B cell (primary cell): ENCODE measurements around the gene UCP2. TPM values are rescaled to one million over a fixed set of nuclear protein-coding genes. Genes with fewer than 3 reads are reported as not detected.
A peak's percentile ranks its signal among the peaks of the same experiment; 100 is the strongest.

Experiments
- ATAC-seq: fragments of 200-7000 bp; cut with Tn5 transposase; one replicate; pipeline ENCODE4 v1.10.0; 2021; ENCODE audit warnings: low read depth, mild to moderate bottlenecking, moderate number of reproducible peaks, moderate library complexity
- CTCF ChIA-PET: fragments of 350-600 bp; sonication (Branson Sonifier 250); formaldehyde crosslinking; loops from one replicate; lab custom pipeline; 2021; ENCODE audit warnings: antibody characterized with exemption, inconsistent platforms; lab: Charles Lee
- POLR2A ChIA-PET: fragments of 350-600 bp; sonication (Branson Sonifier 250); formaldehyde crosslinking; loops from one replicate; lab custom pipeline; 2021; ENCODE audit warnings: antibody characterized with exemption; lab: Charles Lee
- DNase-seq: peaks from one replicate; pipeline ENCODE4 v3.0.0; 2013
- H2AFZ ChIP-seq: 2 replicates; pipeline ENCODE4 v1.6.1; 2012; ENCODE audit warnings: mild to moderate bottlenecking, low read depth, low read length; ENCODE audit not compliant: insufficient read depth, poor library complexity, severe bottlenecking
- H3K27ac ChIP-seq, 2 donors: 1 replicate in 1 of 2; 2 replicates in 1 of 2; pipeline ENCODE4 v1.5.1; 2012 to 2013; ENCODE audit warnings: low read length in 2 of 2, mild to moderate bottlenecking in 2 of 2, moderate library complexity in 1 of 2
- H3K27me3 ChIP-seq, 4 experiments: fragments of 200-600 bp in 1 of 4; sonication (generic) in 1 of 4; replicated peaks in 1 of 4; 1 replicate in 2 of 4; 2 replicates in 2 of 4; pipeline versions ENCODE4 v1.6.1 to v1.7.0; 2013 to 2016; ENCODE audit warnings: low read length in 3 of 4, mild to moderate bottlenecking in 2 of 4, mixed read lengths in 1 of 4, moderate library complexity in 1 of 4; ENCODE audit not compliant: insufficient read depth in 4 of 4, control insufficient read depth in 3 of 4; ENCODE audit errors: control extremely low read depth in 1 of 4
- H3K36me3 ChIP-seq, 2 experiments: replicated peaks in 1 of 2; 1 replicate in 1 of 2; 2 replicates in 1 of 2; pipeline versions ENCODE4 v1.6.1 to v1.7.1; 2013; ENCODE audit warnings: low read length in 1 of 2; ENCODE audit not compliant: insufficient read depth in 2 of 2, control insufficient read depth in 1 of 2; ENCODE audit errors: control extremely low read depth in 1 of 2, extremely low read depth in 1 of 2
- H3K4me1 ChIP-seq, 2 donors: fragments of 200-600 bp in 1 of 2; sonication (generic) in 1 of 2; 1 replicate in 1 of 2; 2 replicates in 1 of 2; pipeline versions ENCODE4 v1.5.1 to v1.6.1; 2013 to 2017; ENCODE audit warnings: low read length in 2 of 2; ENCODE audit not compliant: control insufficient read depth in 2 of 2, insufficient read depth in 2 of 2
- H3K4me2 ChIP-seq: replicated peaks from 2 replicates; pipeline ENCODE3; 2012; ENCODE audit warnings: mild to moderate bottlenecking, low read depth, low read length; ENCODE audit not compliant: poor library complexity, severe bottlenecking
- H3K4me3 ChIP-seq, 5 experiments: fragments of 200-600 bp in 1 of 5; sonication (generic) in 1 of 5; 1 replicate in 3 of 5; 2 replicates in 2 of 5; pipeline versions ENCODE4 v1.5.1 to v1.7.0; 2011 to 2016; ENCODE audit warnings: low read length in 4 of 5, mild to moderate bottlenecking in 4 of 5, low read depth in 2 of 5, control low read depth in 1 of 5, moderate library complexity in 1 of 5; ENCODE audit not compliant: insufficient read depth in 1 of 5; ENCODE audit errors: control extremely low read depth in 1 of 5, extremely low read depth in 1 of 5
- H3K79me2 ChIP-seq: fragments of 200-600 bp; sonication (generic); one replicate; pipeline ENCODE4 v1.6.0; 2016; ENCODE audit warnings: low read length; ENCODE audit not compliant: control insufficient read depth, insufficient read depth
- H3K9ac ChIP-seq: fragments of 200-600 bp; sonication (generic); 2 replicates; pipeline ENCODE4 v1.6.1; 2017; ENCODE audit warnings: mild to moderate bottlenecking, low read length, moderate library complexity
- H3K9me3 ChIP-seq, 3 donors: one replicate each; pipeline versions ENCODE4 v1.6.1 to v1.7.1; 2013; ENCODE audit warnings: low read length in 2 of 3; ENCODE audit not compliant: control insufficient read depth in 2 of 3, insufficient read depth in 1 of 3; ENCODE audit errors: control extremely low read depth in 1 of 3
- H4K20me1 ChIP-seq: 2 replicates; pipeline ENCODE4 v1.6.0; 2012; ENCODE audit warnings: mild to moderate bottlenecking, low read length; ENCODE audit not compliant: insufficient read depth, control insufficient read depth, poor library complexity, severe bottlenecking
- H3K27ac Mint-ChIP-seq: one replicate; pipeline ENCODE4 v1.8.0; 2021; ENCODE audit warnings: mixed read lengths
- H3K27me3 Mint-ChIP-seq: one replicate; pipeline ENCODE4 v1.8.0; 2021; ENCODE audit warnings: mixed read lengths
- H3K4me1 Mint-ChIP-seq: one replicate; pipeline ENCODE4 v1.8.0; 2021; ENCODE audit warnings: mixed read lengths
- H3K4me3 Mint-ChIP-seq: one replicate; pipeline ENCODE4 v1.8.0; 2021; ENCODE audit warnings: mixed read lengths
- H3K9me3 Mint-ChIP-seq: one replicate; pipeline ENCODE4 v1.8.0; 2022; ENCODE audit warnings: mixed read lengths; ENCODE audit not compliant: insufficient read depth
- EZH2 ChIP-seq: IDR thresholded peaks from 2 replicates; pipeline ENCODE4 v1.6.1; 2012; ENCODE audit warnings: borderline replicate concordance, low read depth, mild to moderate bottlenecking, moderate library complexity, low read length; ENCODE audit not compliant: insufficient read depth, poor library complexity, severe bottlenecking
- WGBS: methylation state at CpG from one replicate; pipeline ENCODE4 v1.1.5; 2013; ENCODE audit warnings: missing lambda C conversion rate; ENCODE audit not compliant: insufficient coverage; 5-methylcytosine and 5-hydroxymethylcytosine counted together
- intact Hi-C: fragments of 100-400 bp; cut with micrococcal nuclease; formaldehyde crosslinking; loops from one replicate; pipeline ENCODE4 v1.10.0; 2022
- polyA plus RNA-seq: library from polyadenylated mRNA; depleted of rRNA; stranded (reverse); fragments of >200 nt; gene quantifications from 2 replicates; pipeline ENCODE4 v1.2.3, GENCODE V29; 2012
- total RNA-seq, 2 donors: library from RNA; stranded (reverse); fragments of 120-200 nt in 1 of 2; gene quantifications; 1 replicate in 1 of 2; 2 replicates in 1 of 2; pipeline versions ENCODE4 v1.2.3 to v1.2.4, GENCODE V29; 2013 to 2022
- TF ChIP-seq, protein P1 (sequence below): fragments of 200-600 bp; IDR thresholded peaks from one replicate; pipeline ENCODE4 v1.8.0; 2022; ENCODE audit warnings: antibody characterized with exemption, mild to moderate bottlenecking

UCP2 gene
- total and polyA plus RNA-seq, 2 donors (not counting 1 experiment from before 2014, with no cell fraction given) = 613 to 697 TPM

DNA sequence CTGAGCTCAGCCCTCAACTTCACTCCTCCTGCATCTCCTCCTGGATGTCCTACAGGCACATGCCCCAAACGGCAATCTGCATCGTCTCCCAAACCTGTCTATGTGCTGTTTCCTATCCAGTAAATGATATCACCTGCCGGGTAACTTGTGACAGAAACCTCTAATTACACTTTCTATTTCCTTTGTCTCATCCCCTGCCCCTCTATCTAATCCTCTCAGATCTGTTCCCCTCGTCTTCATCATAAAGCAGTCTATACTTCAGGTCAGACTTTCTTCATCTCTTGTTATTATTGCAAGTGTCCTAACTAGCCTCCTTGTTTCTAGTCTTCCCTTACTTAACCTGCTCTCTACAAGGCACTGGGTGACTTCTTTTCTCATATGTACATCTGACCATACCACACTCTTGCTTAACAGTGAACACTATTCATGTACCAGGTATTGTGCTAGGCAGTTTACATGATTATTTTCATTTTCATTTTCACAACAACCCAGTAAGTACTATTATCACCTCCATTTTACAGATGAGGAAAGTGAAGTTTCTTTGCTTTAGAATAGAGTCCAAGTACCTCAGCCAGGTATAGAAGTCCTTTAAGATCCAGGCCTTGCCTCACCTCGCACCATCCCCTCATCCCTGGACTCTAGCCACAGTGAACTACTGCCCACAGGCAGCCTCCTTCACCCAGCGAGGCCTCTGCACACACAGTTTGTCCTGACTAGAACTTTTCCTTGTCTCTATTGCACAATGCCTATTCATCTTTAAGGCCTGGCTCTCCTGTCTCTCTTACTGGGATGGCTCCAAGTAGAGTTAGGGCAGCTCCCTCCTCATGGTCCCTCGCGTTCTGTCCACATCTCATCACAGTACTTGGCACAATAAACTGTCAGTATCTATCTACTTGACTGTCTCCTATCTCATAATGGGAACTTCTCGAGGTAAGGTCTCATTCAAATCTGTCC, 48.4 kb upstream of the UCP2 start:
- Histone ChIP-seq H4K20me1 (no peaks in the 10 kb centered on the region), H3K9ac (no peak overlapping the region), H2AFZ (no peak overlapping the region), H3K27ac (no peak overlapping the region), H3K4me1 (peaks cover 0 to 7% of the 10 kb centered on the region in 2 donors), H3K4me2 (no peak overlapping the region), H3K27me3 (no peaks in the 10 kb centered on the region), H3K79me2 (no peaks in the 10 kb centered on the region), H3K9me3 (no peaks in the 10 kb centered on the region), H3K36me3 (peaks cover 0 to 46% of the 10 kb centered on the region in 2 experiments), H3K4me3 (no peak overlapping the region)
- no peak for ATAC-seq
- WGBS = 95% methylated on average over 9 of the region's 9 CpGs
- H3K27me3 Mint-ChIP-seq = no peaks in the 10 kb centered on the region
- POLR2A ChIA-PET = no interaction called here
- intact Hi-C loops = loop anchor here (5.0 kb wide), 1 partner anchor 34 kb away; no protein-coding TSS in a partner anchor
- DNase-seq = no peak
- TF ChIP-seq, protein P1, sequence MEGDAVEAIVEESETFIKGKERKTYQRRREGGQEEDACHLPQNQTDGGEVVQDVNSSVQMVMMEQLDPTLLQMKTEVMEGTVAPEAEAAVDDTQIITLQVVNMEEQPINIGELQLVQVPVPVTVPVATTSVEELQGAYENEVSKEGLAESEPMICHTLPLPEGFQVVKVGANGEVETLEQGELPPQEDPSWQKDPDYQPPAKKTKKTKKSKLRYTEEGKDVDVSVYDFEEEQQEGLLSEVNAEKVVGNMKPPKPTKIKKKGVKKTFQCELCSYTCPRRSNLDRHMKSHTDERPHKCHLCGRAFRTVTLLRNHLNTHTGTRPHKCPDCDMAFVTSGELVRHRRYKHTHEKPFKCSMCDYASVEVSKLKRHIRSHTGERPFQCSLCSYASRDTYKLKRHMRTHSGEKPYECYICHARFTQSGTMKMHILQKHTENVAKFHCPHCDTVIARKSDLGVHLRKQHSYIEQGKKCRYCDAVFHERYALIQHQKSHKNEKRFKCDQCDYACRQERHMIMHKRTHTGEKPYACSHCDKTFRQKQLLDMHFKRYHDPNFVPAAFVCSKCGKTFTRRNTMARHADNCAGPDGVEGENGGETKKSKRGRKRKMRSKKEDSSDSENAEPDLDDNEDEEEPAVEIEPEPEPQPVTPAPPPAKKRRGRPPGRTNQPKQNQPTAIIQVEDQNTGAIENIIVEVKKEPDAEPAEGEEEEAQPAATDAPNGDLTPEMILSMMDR = no peak
- TF ChIP-seq EZH2 = no peak
- H3K4me3 Mint-ChIP-seq = no peak overlapping the region
- H3K4me1 Mint-ChIP-seq = peaks cover 17% of the 10 kb centered on the region
- no peaks in the 10 kb centered on the region for H3K9me3 Mint-ChIP-seq
- peak overlapping the region; percentile 23 for H3K27ac Mint-ChIP-seq
- CTCF ChIA-PET = interaction anchor here (0.9 to 3.1 kb wide), 6 partner anchors 29 to 67 kb away, joined by 3 to 38 read pairs (median 7); no protein-coding TSS in a partner anchor
